Large intestine (tissue), 3 donors: ENCODE measurements around the gene NECTIN1. TPM values are rescaled to one million over a fixed set of nuclear protein-coding genes. Genes with fewer than 3 reads are reported as not detected.

Experiments
- DNase-seq, 2 donors: peaks; one replicate each; pipeline versions ENCODE4 v3.0.0 to v3.0.0-alpha.2; 2013
- H3K27ac ChIP-seq: one replicate; pipeline ENCODE4 v1.5.1; 2013; ENCODE audit warnings: low read length
- H3K27me3 ChIP-seq: 2 replicates; pipeline ENCODE4 v1.6.1; 2013; ENCODE audit warnings: low read length; ENCODE audit not compliant: control insufficient read depth, insufficient read depth
- H3K36me3 ChIP-seq: 2 replicates; pipeline ENCODE4 v1.6.1; 2013; ENCODE audit warnings: low read length; ENCODE audit not compliant: control insufficient read depth, insufficient read depth
- H3K4me1 ChIP-seq: one replicate; pipeline ENCODE4 v1.6.1; 2013; ENCODE audit warnings: low read length; ENCODE audit not compliant: control insufficient read depth, insufficient read depth
- H3K4me3 ChIP-seq: one replicate; pipeline ENCODE4 v1.5.1; 2013; ENCODE audit warnings: low read length
- H3K9me3 ChIP-seq: one replicate; pipeline ENCODE4 v1.6.1; 2013; ENCODE audit warnings: mild to moderate bottlenecking, low read depth, low read length, moderate library complexity; ENCODE audit not compliant: control insufficient read depth
- WGBS: methylation state at CpG from one replicate; pipeline ENCODE4 v1.1.5; 2013; ENCODE audit warnings: low lambda C conversion rate; ENCODE audit not compliant: insufficient coverage; 5-methylcytosine and 5-hydroxymethylcytosine counted together
- polyA plus RNA-seq: library from polyadenylated mRNA; unstranded; fragments of 120-200 nt; gene quantifications from one replicate; pipeline ENCODE4 v1.2.1, GENCODE V29; 2013

Gene NECTIN1
- polyA plus RNA-seq, 1 donor, result 35.4 TPM

- Histone ChIP-seq H3K36me3 (no peaks in the 10 kb centered on the region), H3K27ac (peak overlapping the region; percentile 58), H3K9me3 (peaks cover 2% of the 10 kb centered on the region), H3K27me3 (no peaks in the 10 kb centered on the region), H3K4me3 (no peak overlapping the region), H3K4me1 (peaks cover 42% of the 10 kb centered on the region)
- no CpG with 5 or more reads among the region's 10 CpGs for WGBS
- DNase-seq, result no peak
Observed at GRCh38 chr11:119712459-119713358, 16.3 kb downstream of the NECTIN1 start.

- H3K4me3 ChIP-seq, result no peak overlapping the region
- H3K4me1 ChIP-seq, result peaks cover 44% of the 10 kb centered on the region
- peaks cover 2% of the 10 kb centered on the region for H3K9me3 ChIP-seq
- H3K27ac ChIP-seq, result no peak overlapping the region
- WGBS, result no CpG with 5 or more reads among the region's 9 CpGs
- H3K36me3 ChIP-seq, result no peaks in the 10 kb centered on the region
- DNase-seq, result no peak
- no peaks in the 10 kb centered on the region for H3K27me3 ChIP-seq
Observed at GRCh38 chr11:119712006-119712405, 17.0 kb downstream of the NECTIN1 start.

GRCh38 chr11:119711476-119711875 is 17.5 kb downstream of the NECTIN1 start:
- Histone ChIP-seq H3K36me3 (no peaks in the 10 kb centered on the region), H3K4me3 (no peak overlapping the region), H3K4me1 (peaks cover 44% of the 10 kb centered on the region), H3K27me3 (no peaks in the 10 kb centered on the region), H3K27ac (no peak overlapping the region), H3K9me3 (no peaks in the 10 kb centered on the region)
- WGBS, result no CpG with 5 or more reads among the region's 4 CpGs
- DNase-seq, result no peak

- H3K4me1 ChIP-seq, result peaks cover 54% of the 10 kb centered on the region
- H3K4me3 ChIP-seq, result no peak overlapping the region
- no peaks in the 10 kb centered on the region for H3K27me3 ChIP-seq
- no peaks in the 10 kb centered on the region for H3K9me3 ChIP-seq
- no peaks in the 10 kb centered on the region for H3K36me3 ChIP-seq
- no peak for DNase-seq
- no peak overlapping the region for H3K27ac ChIP-seq
- no CpG with 5 or more reads among the region's 2 CpGs for WGBS
Observed at GRCh38 chr11:119710417-119710816, 18.6 kb downstream of the NECTIN1 start.

GRCh38 chr11:119709638-119710346 is 19.2 kb downstream of the NECTIN1 start:
- H3K27ac ChIP-seq, result no peak overlapping the region
- no peak overlapping the region for H3K4me3 ChIP-seq
- WGBS, result no CpG with 5 or more reads among the region's 22 CpGs
- DNase-seq, result peak; percentile 64 to 69
- no peaks in the 10 kb centered on the region for H3K9me3 ChIP-seq
- H3K4me1 ChIP-seq, result peaks cover 60% of the 10 kb centered on the region
- no peaks in the 10 kb centered on the region for H3K36me3 ChIP-seq
- H3K27me3 ChIP-seq, result no peaks in the 10 kb centered on the region

GRCh38 chr11:119709171-119709570 is 19.8 kb downstream of the NECTIN1 start:
- Histone ChIP-seq H3K27ac (no peak overlapping the region), H3K4me1 (peaks cover 62% of the 10 kb centered on the region), H3K4me3 (no peak overlapping the region), H3K36me3 (no peaks in the 10 kb centered on the region), H3K27me3 (no peaks in the 10 kb centered on the region), H3K9me3 (no peaks in the 10 kb centered on the region)
- no CpG with 5 or more reads among the region's 9 CpGs for WGBS
- DNase-seq, result no peak

- WGBS, result 100% methylated on average over 4 of the region's 9 CpGs
- no peak overlapping the region for H3K4me3 ChIP-seq
- H3K9me3 ChIP-seq, result no peaks in the 10 kb centered on the region
- H3K27ac ChIP-seq, result no peak overlapping the region
- no peaks in the 10 kb centered on the region for H3K27me3 ChIP-seq
- peaks cover 62% of the 10 kb centered on the region for H3K4me1 ChIP-seq
- DNase-seq, result no peak
- H3K36me3 ChIP-seq, result no peaks in the 10 kb centered on the region
Observed at GRCh38 chr11:119708384-119708783, 20.6 kb downstream of the NECTIN1 start.

- DNase-seq, result no peak
- WGBS, result no CpG with 5 or more reads among the region's 2 CpGs
- Histone ChIP-seq H3K4me1 (peaks cover 59% of the 10 kb centered on the region), H3K27me3 (no peaks in the 10 kb centered on the region), H3K4me3 (no peak overlapping the region), H3K27ac (no peak overlapping the region), H3K36me3 (no peaks in the 10 kb centered on the region), H3K9me3 (no peaks in the 10 kb centered on the region)
Observed at GRCh38 chr11:119706887-119707286, 22.1 kb downstream of the NECTIN1 start.

GRCh38 chr11:119706029-119706428 is 23.0 kb downstream of the NECTIN1 start:
- H3K36me3 ChIP-seq, result no peaks in the 10 kb centered on the region
- H3K4me3 ChIP-seq, result no peak overlapping the region
- peak in 1 of 2 donors; percentile 40 for DNase-seq
- H3K27me3 ChIP-seq, result no peaks in the 10 kb centered on the region
- no peaks in the 10 kb centered on the region for H3K9me3 ChIP-seq
- no CpG with 5 or more reads among the region's 7 CpGs for WGBS
- H3K27ac ChIP-seq, result no peak overlapping the region
- peaks cover 63% of the 10 kb centered on the region for H3K4me1 ChIP-seq

- H3K4me3 ChIP-seq, result no peak overlapping the region
- H3K27me3 ChIP-seq, result no peaks in the 10 kb centered on the region
- H3K9me3 ChIP-seq, result no peaks in the 10 kb centered on the region
- no peak for DNase-seq
- H3K27ac ChIP-seq, result peak overlapping the region; percentile 20
- H3K4me1 ChIP-seq, result peaks cover 70% of the 10 kb centered on the region
- no peaks in the 10 kb centered on the region for H3K36me3 ChIP-seq
- WGBS, result no CpG with 5 or more reads among the region's 9 CpGs
Observed at GRCh38 chr11:119705362-119705761, 23.6 kb downstream of the NECTIN1 start.
